Gastrocnemius medialis (tissue), 4 donors: ENCODE results near the gene EZR. TPM values are rescaled to one million over a fixed set of nuclear protein-coding genes. Genes with fewer than 3 reads are reported as not detected.

Source experiments
- ATAC-seq, 2 donors: fragments of 150-250 bp; one replicate each; pipeline ENCODE4 v1.9.1; 2016
- DNase-seq, 2 donors: peaks; one replicate each; pipeline ENCODE4 v3.0.0-alpha.2; 2019
- H3K27ac ChIP-seq, 4 donors: fragments of 200-600 bp; sonication (generic); 1 replicate in 1 of 4; 2 replicates in 3 of 4; pipeline ENCODE4 v1.5.1; 2016 to 2018; ENCODE audit warnings: mild to moderate bottlenecking in 2 of 4, moderate library complexity in 1 of 4
- H3K27me3 ChIP-seq, 3 donors: fragments of 200-600 bp; sonication (generic) in 2 of 3; 1 replicate in 1 of 3; 2 replicates in 2 of 3; pipeline versions ENCODE4 v1.5.1 to v1.6.0; 2016 to 2019; ENCODE audit warnings: mild to moderate bottlenecking in 1 of 3, moderate library complexity in 1 of 3
- H3K36me3 ChIP-seq, 2 donors: fragments of 200-600 bp; sonication (generic) in 1 of 2; one replicate each; pipeline ENCODE4 v1.5.1; 2017 to 2018
- H3K4me1 ChIP-seq, 2 donors: fragments of 200-600 bp; sonication (generic) in 1 of 2; one replicate each; pipeline ENCODE4 v1.5.1; 2016 to 2017; ENCODE audit warnings: mild to moderate bottlenecking in 2 of 2
- H3K4me3 ChIP-seq, 4 donors: fragments of 200-600 bp; sonication (generic) in 3 of 4; 1 replicate in 1 of 4; 2 replicates in 3 of 4; pipeline ENCODE4 v1.5.1; 2016 to 2019; ENCODE audit warnings: mild to moderate bottlenecking in 2 of 4
- H3K9me3 ChIP-seq, 3 donors: fragments of 200-600 bp; sonication (generic) in 2 of 3; 1 replicate in 1 of 3; 2 replicates in 2 of 3; pipeline ENCODE4 v1.5.1; 2016 to 2019
- CTCF ChIP-seq, 5 experiments: fragments of 450-650 bp in 3 of 5; fragments of 200-600 bp in 2 of 5; sonication (generic) in 2 of 5; IDR thresholded peaks in 4 of 5; conservative IDR thresholded peaks in 1 of 5; 1 replicate in 4 of 5; 2 replicates in 1 of 5; pipeline ENCODE4 v1.5.1; 2016 to 2019; ENCODE audit warnings: antibody characterized with exemption in 5 of 5, mild to moderate bottlenecking in 3 of 5, moderate library complexity in 3 of 5
- POLR2A ChIP-seq, 2 donors: fragments of 450-650 bp; IDR thresholded peaks; one replicate each; pipeline ENCODE4 v1.6.1; 2017; ENCODE audit warnings: antibody characterized with exemption in 2 of 2, mild to moderate bottlenecking in 2 of 2, moderate library complexity in 2 of 2
- in situ Hi-C, 4 donors: fragments of 200-750 bp; cut with MboI; loops; one replicate each; pipeline versions ENCODE4 v1.15.0 to v1.8.0; 2017; ENCODE audit warnings: low sequenced_read_pairs in 4 of 4
- intact Hi-C: fragments of 100-400 bp; cut with DNase I; formaldehyde crosslinking; loops from one replicate; pipeline ENCODE4 v1.15.1; 2023; ENCODE audit warnings: low total_unique reads
- total RNA-seq, 4 donors: library from RNA; depleted of rRNA; stranded (reverse); fragments of >200 nt; gene quantifications; one replicate each; pipeline versions ENCODE4 v1.1.0 to v1.2.3, GENCODE V29; 2016

The EZR gene
- total RNA-seq, 4 donors from 2014 or later: 18.1 to 54.1 (median 33.6) TPM

- TF ChIP-seq CTCF (IDR thresholded peaks at IDR 0.05 in 4 of 5, conservative IDR thresholded peaks at IDR 0.05 in 1 of 5) (no peak), POLR2A (IDR thresholded peaks at IDR 0.05) (no peak)
- in situ Hi-C loops: no loop called here
- H3K27me3 ChIP-seq: no peaks in the 10 kb centered on the region
- H3K9me3 ChIP-seq: no peaks in the 10 kb centered on the region
- no peak overlapping the region for H3K4me3 ChIP-seq
- peaks cover 0 to 13% of the 10 kb centered on the region in 2 donors for H3K36me3 ChIP-seq
- ATAC-seq (no peak), DNase-seq (no peak)
- intact Hi-C loops: no loop called here
- no peak overlapping the region for H3K27ac ChIP-seq
- peaks cover 0 to 5% of the 10 kb centered on the region in 2 donors for H3K4me1 ChIP-seq
Measured at GRCh38 chr6:158756126-158756525, 63.0 kb downstream of the EZR start.

GRCh38 chr6:158755636-158756035 lies 63.5 kb downstream of the EZR start:
- no peak overlapping the region for H3K27ac ChIP-seq
- no peaks in the 10 kb centered on the region for H3K9me3 ChIP-seq
- no peaks in the 10 kb centered on the region for H3K27me3 ChIP-seq
- peaks cover 0 to 5% of the 10 kb centered on the region in 2 donors for H3K4me1 ChIP-seq
- TF ChIP-seq POLR2A (IDR thresholded peaks at IDR 0.05) (no peak), CTCF (IDR thresholded peaks at IDR 0.05 in 4 of 5, conservative IDR thresholded peaks at IDR 0.05 in 1 of 5) (no peak)
- no peak for DNase-seq
- no peak overlapping the region for H3K4me3 ChIP-seq
- peaks cover 0 to 10% of the 10 kb centered on the region in 2 donors for H3K36me3 ChIP-seq
- intact Hi-C loops: no loop called here
- ATAC-seq: no peak
- in situ Hi-C loops: no loop called here

GRCh38 chr6:158754738-158755137 lies 64.4 kb downstream of the EZR start:
- no peak overlapping the region for H3K27ac ChIP-seq
- H3K27me3 ChIP-seq: no peaks in the 10 kb centered on the region
- intact Hi-C loops (no loop called here), in situ Hi-C loops (no loop called here)
- peaks cover 0 to 7% of the 10 kb centered on the region in 2 donors for H3K36me3 ChIP-seq
- H3K4me3 ChIP-seq: no peak overlapping the region
- DNase-seq (no peak), ATAC-seq (no peak)
- TF ChIP-seq CTCF (IDR thresholded peaks at IDR 0.05 in 4 of 5, conservative IDR thresholded peaks at IDR 0.05 in 1 of 5) (no peak), POLR2A (IDR thresholded peaks at IDR 0.05) (no peak)
- no peaks in the 10 kb centered on the region for H3K9me3 ChIP-seq
- peaks cover 0 to 5% of the 10 kb centered on the region in 2 donors for H3K4me1 ChIP-seq

- in situ Hi-C loops: no loop called here
- Histone ChIP-seq H3K27me3 (no peaks in the 10 kb centered on the region), H3K4me1 (peaks cover 0 to 5% of the 10 kb centered on the region in 2 donors), H3K9me3 (no peaks in the 10 kb centered on the region), H3K4me3 (no peak overlapping the region), H3K36me3 (peaks cover 0 to 7% of the 10 kb centered on the region in 2 donors), H3K27ac (no peak overlapping the region)
- intact Hi-C loops: no loop called here
- ATAC-seq: no peak
- TF ChIP-seq CTCF (IDR thresholded peaks at IDR 0.05 in 4 of 5, conservative IDR thresholded peaks at IDR 0.05 in 1 of 5) (no peak), POLR2A (IDR thresholded peaks at IDR 0.05) (no peak)
- no peak for DNase-seq
Measured at GRCh38 chr6:158753811-158754210, 65.4 kb downstream of the EZR start.

- Histone ChIP-seq H3K9me3 (no peaks in the 10 kb centered on the region), H3K27me3 (no peaks in the 10 kb centered on the region), H3K36me3 (peaks cover 0 to 7% of the 10 kb centered on the region in 2 donors), H3K4me3 (no peak overlapping the region), H3K27ac (no peak overlapping the region), H3K4me1 (peaks cover 0 to 5% of the 10 kb centered on the region in 2 donors)
- intact Hi-C loops: no loop called here
- ATAC-seq: no peak
- in situ Hi-C loops: no loop called here
- DNase-seq: no peak
- TF ChIP-seq POLR2A (IDR thresholded peaks at IDR 0.05): no peak
- TF ChIP-seq CTCF (IDR thresholded peaks at IDR 0.05 in 4 of 5, conservative IDR thresholded peaks at IDR 0.05 in 1 of 5): no peak
Measured at GRCh38 chr6:158752613-158753012, 66.6 kb downstream of the EZR start.
